ENCODE results near the gene GABARAP. TPM values are rescaled to one million over a fixed set of nuclear protein-coding genes. Genes with fewer than 3 reads are reported as not detected.

The GABARAP gene
- total RNA-seq, 1 donor from 2014 or later, result 449 TPM

DNA sequence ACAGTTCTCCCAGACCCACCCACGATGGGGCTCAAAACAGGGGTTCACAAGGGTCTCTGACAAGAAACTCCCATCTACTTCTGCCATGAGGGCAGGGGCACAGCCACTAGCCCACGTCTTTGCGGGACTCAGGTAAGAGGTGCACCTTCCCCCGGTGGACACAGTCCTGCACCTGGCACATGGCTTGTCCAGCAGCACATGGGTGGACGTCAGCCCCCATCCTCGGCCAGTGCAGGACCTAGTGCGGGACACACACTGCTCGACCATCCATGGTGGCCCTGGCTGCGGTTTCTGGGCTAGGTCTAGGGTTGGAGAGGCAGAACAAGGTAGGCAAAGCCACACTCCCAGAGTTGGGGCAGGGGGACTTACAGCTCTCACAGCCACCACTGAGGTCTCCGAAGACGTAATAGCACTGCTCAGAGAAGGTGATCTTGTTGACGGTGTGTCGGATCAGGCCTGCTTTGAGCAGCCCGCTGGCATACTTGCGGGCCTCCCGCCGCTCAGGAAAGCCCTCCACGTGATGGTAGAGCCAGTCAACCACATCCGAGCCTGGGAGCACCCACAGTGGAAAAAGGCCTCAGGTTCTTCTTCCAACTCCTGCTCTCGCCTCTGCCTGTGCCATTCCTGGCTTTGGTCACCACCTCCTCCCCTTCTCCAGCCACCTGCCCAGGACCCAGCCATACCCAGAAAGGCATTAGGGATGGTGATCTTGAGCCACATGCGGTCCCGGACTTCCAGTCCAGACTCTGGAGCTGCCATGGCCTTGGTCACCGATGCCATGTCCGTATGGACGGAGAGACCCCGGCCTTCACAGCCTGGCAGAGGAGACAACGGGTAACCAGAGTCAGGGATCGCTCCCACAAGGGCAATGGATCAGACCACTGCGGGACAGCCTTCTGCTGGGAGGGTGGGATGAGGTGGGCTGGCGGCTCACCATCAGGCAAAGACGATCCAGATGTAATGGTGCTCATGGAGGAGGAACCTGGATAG is 15.2 kb downstream of the GABARAP start:
- H3K36me3 Mint-ChIP-seq (ENCODE audit: low read depth), result peaks cover 29% of the 10 kb centered on the region
- DNase-seq (ENCODE audit: low spot score), result no peak
- no peak overlapping the region for H3K4me3 Mint-ChIP-seq (ENCODE audit: unreplicated experiment)
- H3K4me1 Mint-ChIP-seq (ENCODE audit: low read depth), result peaks cover 34% of the 10 kb centered on the region
- peak overlapping the region; percentile 8 for H3K27ac Mint-ChIP-seq (ENCODE audit: unreplicated experiment)
- TF ChIP-seq, protein P1, sequence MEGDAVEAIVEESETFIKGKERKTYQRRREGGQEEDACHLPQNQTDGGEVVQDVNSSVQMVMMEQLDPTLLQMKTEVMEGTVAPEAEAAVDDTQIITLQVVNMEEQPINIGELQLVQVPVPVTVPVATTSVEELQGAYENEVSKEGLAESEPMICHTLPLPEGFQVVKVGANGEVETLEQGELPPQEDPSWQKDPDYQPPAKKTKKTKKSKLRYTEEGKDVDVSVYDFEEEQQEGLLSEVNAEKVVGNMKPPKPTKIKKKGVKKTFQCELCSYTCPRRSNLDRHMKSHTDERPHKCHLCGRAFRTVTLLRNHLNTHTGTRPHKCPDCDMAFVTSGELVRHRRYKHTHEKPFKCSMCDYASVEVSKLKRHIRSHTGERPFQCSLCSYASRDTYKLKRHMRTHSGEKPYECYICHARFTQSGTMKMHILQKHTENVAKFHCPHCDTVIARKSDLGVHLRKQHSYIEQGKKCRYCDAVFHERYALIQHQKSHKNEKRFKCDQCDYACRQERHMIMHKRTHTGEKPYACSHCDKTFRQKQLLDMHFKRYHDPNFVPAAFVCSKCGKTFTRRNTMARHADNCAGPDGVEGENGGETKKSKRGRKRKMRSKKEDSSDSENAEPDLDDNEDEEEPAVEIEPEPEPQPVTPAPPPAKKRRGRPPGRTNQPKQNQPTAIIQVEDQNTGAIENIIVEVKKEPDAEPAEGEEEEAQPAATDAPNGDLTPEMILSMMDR (IDR thresholded peaks at IDR 0.05), result no peak
- H3K27me3 Mint-ChIP-seq (ENCODE audit: low read depth), result no peaks in the 10 kb centered on the region
- H3K9me3 Mint-ChIP-seq (ENCODE audit: low read depth), result no peaks in the 10 kb centered on the region

DNA sequence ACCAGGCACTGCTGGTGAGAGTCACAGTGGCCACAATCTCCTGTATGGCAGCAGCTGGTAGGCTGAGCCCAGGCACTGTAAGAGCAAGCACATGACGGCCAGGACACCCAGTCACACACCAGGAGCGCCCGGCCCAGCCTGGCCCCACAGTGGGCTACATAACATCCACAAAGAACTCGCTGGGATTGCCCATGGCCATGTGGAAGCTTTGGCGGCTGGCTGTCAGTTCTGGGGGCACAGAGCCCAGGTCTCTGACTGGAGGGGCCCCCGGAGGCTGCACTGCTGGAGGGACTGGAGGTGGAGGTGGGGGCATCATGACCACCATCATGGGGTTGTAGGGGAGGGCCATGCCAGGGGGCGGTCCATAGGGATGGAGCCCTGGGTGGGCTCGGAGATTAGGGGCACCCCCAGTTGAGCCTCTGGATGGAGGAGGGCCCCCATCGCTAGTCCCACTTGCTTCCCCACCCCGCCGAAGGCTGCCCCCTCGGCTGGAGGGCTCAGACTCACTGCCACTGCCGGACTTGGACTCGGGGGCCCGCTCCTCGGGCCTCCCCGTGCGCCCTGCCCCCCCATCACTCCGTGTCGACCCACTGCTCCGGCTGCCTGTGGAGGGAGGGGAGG is 16.4 kb downstream of the GABARAP start:
- Mint-ChIP-seq H3K9me3 (ENCODE audit: low read depth) (no peaks in the 10 kb centered on the region), H3K27me3 (ENCODE audit: low read depth) (no peaks in the 10 kb centered on the region), H3K4me3 (ENCODE audit: unreplicated experiment) (no peak overlapping the region), H3K4me1 (ENCODE audit: low read depth) (peaks cover 41% of the 10 kb centered on the region), H3K27ac (ENCODE audit: unreplicated experiment) (no peak overlapping the region), H3K36me3 (ENCODE audit: low read depth) (peaks cover 31% of the 10 kb centered on the region)
- DNase-seq (ENCODE audit: low spot score), result no peak
- TF ChIP-seq, protein P1 (IDR thresholded peaks at IDR 0.05), result no peak

DNA sequence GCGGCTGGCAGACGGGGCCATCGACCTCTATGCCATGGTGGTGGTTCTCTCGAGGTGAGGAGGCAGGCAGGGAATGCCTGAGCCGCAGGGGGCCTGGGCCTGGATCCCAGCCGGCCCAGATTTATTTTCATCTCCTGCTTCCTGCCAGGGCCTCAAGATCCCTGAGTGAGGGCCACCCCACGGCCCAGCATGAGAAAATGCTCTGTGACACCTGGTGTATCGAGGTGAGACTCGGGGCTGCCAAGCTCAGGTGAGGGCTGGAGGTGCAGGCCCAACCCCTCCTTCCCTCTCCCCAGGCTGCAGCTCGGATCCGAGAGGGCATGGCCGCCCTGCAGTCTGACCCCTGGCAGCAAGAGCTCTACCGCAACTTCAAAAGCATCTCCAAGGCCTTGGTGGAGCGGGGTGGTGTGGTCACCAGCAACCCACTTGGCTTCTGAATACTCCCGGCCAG is 17.6 kb downstream of the GABARAP start:
- DNase-seq (ENCODE audit: low spot score), result no peak
- Mint-ChIP-seq H3K27me3 (ENCODE audit: low read depth) (no peaks in the 10 kb centered on the region), H3K36me3 (ENCODE audit: low read depth) (peaks cover 29% of the 10 kb centered on the region), H3K9me3 (ENCODE audit: low read depth) (no peaks in the 10 kb centered on the region), H3K27ac (ENCODE audit: unreplicated experiment) (peak overlapping the region; percentile 80), H3K4me3 (ENCODE audit: unreplicated experiment) (no peak overlapping the region), H3K4me1 (ENCODE audit: low read depth) (peaks cover 44% of the 10 kb centered on the region)
- TF ChIP-seq, protein P1 (IDR thresholded peaks at IDR 0.05), result no peak

DNA sequence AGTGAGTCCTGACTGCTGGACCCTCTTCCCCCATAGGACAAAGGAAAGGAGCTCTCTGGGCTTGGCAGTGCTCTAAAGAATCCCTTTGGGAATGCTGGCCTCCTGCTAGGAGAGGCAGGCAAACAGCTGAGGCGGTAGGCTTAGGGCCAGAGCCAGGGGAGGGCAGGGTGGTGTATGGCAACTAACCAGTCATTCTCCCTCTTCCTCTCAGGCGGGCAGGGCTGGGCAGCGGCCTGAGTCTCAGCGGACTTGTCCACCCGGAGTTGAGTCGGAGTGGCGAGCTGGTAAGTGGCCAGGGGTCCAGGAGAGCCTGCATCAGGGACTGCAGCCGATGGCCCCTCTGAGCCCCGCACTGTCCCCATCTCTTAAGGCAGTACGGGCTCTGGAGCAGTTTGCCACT is 18.1 kb downstream of the GABARAP start:
- Mint-ChIP-seq H3K36me3 (ENCODE audit: low read depth) (peaks cover 25% of the 10 kb centered on the region), H3K9me3 (ENCODE audit: low read depth) (no peaks in the 10 kb centered on the region), H3K4me1 (ENCODE audit: low read depth) (peaks cover 50% of the 10 kb centered on the region), H3K27me3 (ENCODE audit: low read depth) (no peaks in the 10 kb centered on the region), H3K4me3 (ENCODE audit: unreplicated experiment) (no peak overlapping the region), H3K27ac (ENCODE audit: unreplicated experiment) (peak overlapping the region; percentile 83)
- DNase-seq (ENCODE audit: low spot score), result no peak
- TF ChIP-seq, protein P1 (IDR thresholded peaks at IDR 0.05), result no peak

DNA sequence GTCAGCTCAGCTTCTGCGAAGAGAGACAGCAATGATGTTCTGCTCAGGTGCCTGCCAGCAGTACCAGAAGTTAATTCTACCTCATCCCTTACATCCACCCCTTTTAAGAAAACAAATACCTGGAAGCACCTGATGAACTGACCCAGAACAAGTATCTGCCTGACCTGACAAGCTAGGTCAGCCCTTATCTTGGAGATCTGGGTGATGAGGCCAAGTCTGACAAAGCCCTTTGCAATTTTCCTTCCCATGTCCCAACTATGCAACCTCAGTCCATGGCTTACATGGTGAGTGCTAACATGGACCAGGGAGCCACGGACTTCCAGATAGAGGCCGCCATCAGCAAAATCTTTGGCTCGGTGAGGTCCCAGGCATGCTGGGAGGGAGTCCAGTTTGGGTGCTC is 18.9 kb downstream of the GABARAP start:
- H3K36me3 Mint-ChIP-seq (ENCODE audit: low read depth), result peaks cover 20% of the 10 kb centered on the region
- no peaks in the 10 kb centered on the region for H3K27me3 Mint-ChIP-seq (ENCODE audit: low read depth)
- H3K27ac Mint-ChIP-seq (ENCODE audit: unreplicated experiment), result peak overlapping the region; percentile 71
- no peak overlapping the region for H3K4me3 Mint-ChIP-seq (ENCODE audit: unreplicated experiment)
- no peak for DNase-seq (ENCODE audit: low spot score)
- H3K4me1 Mint-ChIP-seq (ENCODE audit: low read depth), result peaks cover 56% of the 10 kb centered on the region
- no peaks in the 10 kb centered on the region for H3K9me3 Mint-ChIP-seq (ENCODE audit: low read depth)
- TF ChIP-seq, protein P1 (IDR thresholded peaks at IDR 0.05), result no peak
